ENCODE results near the gene STOX2. TPM values are rescaled to one million over a fixed set of nuclear protein-coding genes. Genes with fewer than 3 reads are reported as not detected.

STOX2 gene
- total and polyA plus RNA-seq, 2 of the 13 experiments (the other 11 are each of a cell fraction or from before 2014, with no cell fraction given), result 0.01 to 0.15 TPM

DNA sequence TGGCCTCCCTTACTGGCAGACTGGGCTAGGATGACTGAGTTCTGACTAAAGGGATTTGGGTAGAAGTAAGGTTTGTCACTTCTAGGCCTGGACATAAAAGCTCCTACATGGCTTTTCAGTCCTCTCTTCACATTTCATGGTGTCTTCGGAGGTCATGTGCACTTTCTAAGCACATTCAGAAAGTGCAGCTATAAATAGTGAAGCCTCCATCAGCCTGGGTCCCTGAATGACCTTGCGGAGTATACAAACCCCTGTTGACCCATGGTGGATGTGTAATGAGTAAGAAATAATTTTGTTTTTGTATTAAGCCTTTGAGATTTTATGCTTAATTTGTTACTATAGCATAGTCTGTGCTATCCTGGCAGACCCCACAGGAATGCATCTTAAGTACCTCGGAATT is 154.0 kb downstream of the STOX2 start:
- Histone ChIP-seq H3K9me3 (ENCODE audit: low read length) (no peaks in the 10 kb centered on the region), H3K36me3 (replicated peaks in 1 of 2; ENCODE audit: control insufficient read depth in 1 of 2, insufficient read depth in 2 of 2, low read length in 2 of 2) (no peaks in the 10 kb centered on the region), H3K9ac (ENCODE audit: insufficient read depth, low read depth, low read length) (no peak overlapping the region), H2AFZ (ENCODE audit: low read length) (no peak overlapping the region), H3K79me2 (ENCODE audit: insufficient read depth, low read length) (no peaks in the 10 kb centered on the region), H3K4me3 (replicated peaks in 1 of 3; ENCODE audit: insufficient read depth in 1 of 3, low read depth in 2 of 3, low read length in 3 of 3) (no peak overlapping the region), H3K27me3 (ENCODE audit: control insufficient read depth in 1 of 2, insufficient read depth in 2 of 2, low read length in 2 of 2) (no peaks in the 10 kb centered on the region; a peak in 2 of 5 replicates), H3K27ac (ENCODE audit: extremely low read length, insufficient read depth, low read length) (no peak overlapping the region), H3K4me2 (ENCODE audit: low read depth, low read length) (no peak overlapping the region), H4K20me1 (ENCODE audit: insufficient read depth, low read length) (no peaks in the 10 kb centered on the region), H3K4me1 (ENCODE audit: insufficient read depth, low read length) (no peaks in the 10 kb centered on the region)
- TF ChIP-seq ZNF552 (CRISPR knock-in tag; IDR thresholded peaks at IDR 0.05; ENCODE audit: borderline replicate concordance) (no peak), MED13 (CRISPR knock-in tag; IDR thresholded peaks at IDR 0.05) (no peak), ZFP62 (CRISPR knock-in tag; IDR thresholded peaks at IDR 0.05) (no peak)
- ChIA-PET POLR2A (no interaction called here), CTCF (ENCODE audit: low intra/inter-chr PET ratio, low total read pairs) (no interaction called here)
- FAIRE-seq (no peak), DNase-seq (ENCODE audit: low spot score) (no peak), ATAC-seq (no peak)
- in situ Hi-C loops (cut with HindIII; ENCODE audit: extremely low pct_ligation_motif_present, low pct_unique_long_range_greater_than_20kb) (no loop called here), intact Hi-C loops (cut with micrococcal nuclease; ENCODE audit: unreplicated experiment) (no loop called here)
- no TSS peak for BruUV-seq (replicated peaks)
- 33% methylated on average over 3 of the region's 3 CpGs for WGBS (ENCODE audit: low lambda C conversion rate)

DNA sequence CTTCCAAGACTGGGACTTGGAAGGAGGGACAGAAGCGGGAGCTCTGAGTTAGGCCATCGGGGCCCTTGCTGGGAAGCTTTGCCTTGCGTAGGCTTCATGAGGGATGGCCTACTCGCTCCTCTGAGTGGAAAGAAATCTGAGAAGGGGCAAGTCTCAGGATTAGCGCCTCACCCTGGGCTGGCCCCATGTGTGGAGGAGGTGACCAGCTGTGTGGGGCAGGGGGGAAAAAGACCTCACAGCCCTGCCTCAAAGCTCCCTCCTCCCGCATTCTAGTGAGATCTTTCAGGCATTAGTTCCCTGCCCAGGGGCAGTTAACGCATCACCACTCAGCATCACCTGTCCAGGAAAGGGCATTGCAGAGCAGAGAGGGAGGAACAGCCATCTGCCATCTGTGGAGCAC is 156.5 kb downstream of the STOX2 start:
- Histone ChIP-seq H3K4me2 (ENCODE audit: low read depth, low read length) (no peak overlapping the region), H3K27ac (ENCODE audit: extremely low read length, insufficient read depth, low read length) (no peak overlapping the region), H3K36me3 (replicated peaks in 1 of 2; ENCODE audit: control insufficient read depth in 1 of 2, insufficient read depth in 2 of 2, low read length in 2 of 2) (no peaks in the 10 kb centered on the region), H3K4me3 (replicated peaks in 1 of 3; ENCODE audit: insufficient read depth in 1 of 3, low read depth in 2 of 3, low read length in 3 of 3) (no peak overlapping the region), H4K20me1 (ENCODE audit: insufficient read depth, low read length) (no peaks in the 10 kb centered on the region), H2AFZ (ENCODE audit: low read length) (no peak overlapping the region), H3K4me1 (ENCODE audit: insufficient read depth, low read length) (peaks cover 20% of the 10 kb centered on the region), H3K79me2 (ENCODE audit: insufficient read depth, low read length) (no peaks in the 10 kb centered on the region), H3K27me3 (ENCODE audit: control insufficient read depth in 1 of 2, insufficient read depth in 2 of 2, low read length in 2 of 2) (no peaks in the 10 kb centered on the region; a peak in 2 of 5 replicates), H3K9me3 (ENCODE audit: low read length) (no peaks in the 10 kb centered on the region), H3K9ac (ENCODE audit: insufficient read depth, low read depth, low read length) (no peak overlapping the region)
- POLR2A ChIA-PET, result no interaction called here
- ATAC-seq, result no peak
- in situ Hi-C loops (cut with HindIII; ENCODE audit: extremely low pct_ligation_motif_present, low pct_unique_long_range_greater_than_20kb) (no loop called here), intact Hi-C loops (cut with micrococcal nuclease; ENCODE audit: unreplicated experiment) (no loop called here)
- no peak for FAIRE-seq
- no TSS peak for BruUV-seq (replicated peaks)
- CTCF ChIA-PET (ENCODE audit: low intra/inter-chr PET ratio, low total read pairs), result no interaction called here
- DNase-seq (ENCODE audit: low spot score), result no peak
- 68% methylated on average over 7 of the region's 7 CpGs for WGBS (ENCODE audit: low lambda C conversion rate)
- TF ChIP-seq MIXL1 (CRISPR knock-in tag; IDR thresholded peaks at IDR 0.05), result no peak
- TF ChIP-seq SRF (IDR thresholded peaks at IDR 0.05; ENCODE audit: low read depth, low read length), result no peak
- TF ChIP-seq, protein P1, sequence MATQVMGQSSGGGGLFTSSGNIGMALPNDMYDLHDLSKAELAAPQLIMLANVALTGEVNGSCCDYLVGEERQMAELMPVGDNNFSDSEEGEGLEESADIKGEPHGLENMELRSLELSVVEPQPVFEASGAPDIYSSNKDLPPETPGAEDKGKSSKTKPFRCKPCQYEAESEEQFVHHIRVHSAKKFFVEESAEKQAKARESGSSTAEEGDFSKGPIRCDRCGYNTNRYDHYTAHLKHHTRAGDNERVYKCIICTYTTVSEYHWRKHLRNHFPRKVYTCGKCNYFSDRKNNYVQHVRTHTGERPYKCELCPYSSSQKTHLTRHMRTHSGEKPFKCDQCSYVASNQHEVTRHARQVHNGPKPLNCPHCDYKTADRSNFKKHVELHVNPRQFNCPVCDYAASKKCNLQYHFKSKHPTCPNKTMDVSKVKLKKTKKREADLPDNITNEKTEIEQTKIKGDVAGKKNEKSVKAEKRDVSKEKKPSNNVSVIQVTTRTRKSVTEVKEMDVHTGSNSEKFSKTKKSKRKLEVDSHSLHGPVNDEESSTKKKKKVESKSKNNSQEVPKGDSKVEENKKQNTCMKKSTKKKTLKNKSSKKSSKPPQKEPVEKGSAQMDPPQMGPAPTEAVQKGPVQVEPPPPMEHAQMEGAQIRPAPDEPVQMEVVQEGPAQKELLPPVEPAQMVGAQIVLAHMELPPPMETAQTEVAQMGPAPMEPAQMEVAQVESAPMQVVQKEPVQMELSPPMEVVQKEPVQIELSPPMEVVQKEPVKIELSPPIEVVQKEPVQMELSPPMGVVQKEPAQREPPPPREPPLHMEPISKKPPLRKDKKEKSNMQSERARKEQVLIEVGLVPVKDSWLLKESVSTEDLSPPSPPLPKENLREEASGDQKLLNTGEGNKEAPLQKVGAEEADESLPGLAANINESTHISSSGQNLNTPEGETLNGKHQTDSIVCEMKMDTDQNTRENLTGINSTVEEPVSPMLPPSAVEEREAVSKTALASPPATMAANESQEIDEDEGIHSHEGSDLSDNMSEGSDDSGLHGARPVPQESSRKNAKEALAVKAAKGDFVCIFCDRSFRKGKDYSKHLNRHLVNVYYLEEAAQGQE (IDR thresholded peaks at IDR 0.05; ENCODE audit: borderline replicate concordance in 1 of 2, low read depth in 1 of 2, low read length in 2 of 2), result no peak
- TF ChIP-seq ZBTB1 (CRISPR knock-in tag; IDR thresholded peaks at IDR 0.05; ENCODE audit: borderline replicate concordance), result no peak
- TF ChIP-seq, protein P2, sequence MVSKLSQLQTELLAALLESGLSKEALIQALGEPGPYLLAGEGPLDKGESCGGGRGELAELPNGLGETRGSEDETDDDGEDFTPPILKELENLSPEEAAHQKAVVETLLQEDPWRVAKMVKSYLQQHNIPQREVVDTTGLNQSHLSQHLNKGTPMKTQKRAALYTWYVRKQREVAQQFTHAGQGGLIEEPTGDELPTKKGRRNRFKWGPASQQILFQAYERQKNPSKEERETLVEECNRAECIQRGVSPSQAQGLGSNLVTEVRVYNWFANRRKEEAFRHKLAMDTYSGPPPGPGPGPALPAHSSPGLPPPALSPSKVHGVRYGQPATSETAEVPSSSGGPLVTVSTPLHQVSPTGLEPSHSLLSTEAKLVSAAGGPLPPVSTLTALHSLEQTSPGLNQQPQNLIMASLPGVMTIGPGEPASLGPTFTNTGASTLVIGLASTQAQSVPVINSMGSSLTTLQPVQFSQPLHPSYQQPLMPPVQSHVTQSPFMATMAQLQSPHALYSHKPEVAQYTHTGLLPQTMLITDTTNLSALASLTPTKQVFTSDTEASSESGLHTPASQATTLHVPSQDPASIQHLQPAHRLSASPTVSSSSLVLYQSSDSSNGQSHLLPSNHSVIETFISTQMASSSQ (IDR thresholded peaks at IDR 0.05; ENCODE audit: low read depth), result no peak
- TF ChIP-seq, protein P2 (CRISPR knock-in tag; IDR thresholded peaks at IDR 0.05; ENCODE audit: borderline replicate concordance), result no peak
- no peak for TF ChIP-seq PRPF4 (IDR thresholded peaks at IDR 0.05; ENCODE audit: low read depth, low read length, poor library complexity, severe bottlenecking)
- TF ChIP-seq MBD4 (IDR thresholded peaks at IDR 0.05; ENCODE audit: borderline replicate concordance, low read length), result no peak
